ENCODE measurements around the gene MYO16. TPM values are rescaled to one million over a fixed set of nuclear protein-coding genes. Genes with fewer than 3 reads are reported as not detected.

Gene MYO16
- total RNA-seq, 1 experiment from 2014 or later, result not detected

GRCh38 chr13:109160357-109160756, 530.9 kb downstream of the MYO16 start:
- Histone ChIP-seq H4K20me1 (ENCODE audit: control insufficient read depth, insufficient read depth, insufficient read length) (no peaks in the 10 kb centered on the region), H3K4ac (ENCODE audit: low read depth, low read length) (no peak overlapping the region), H2BK5ac (ENCODE audit: insufficient read length, low read length) (no peak overlapping the region), H3K56ac (ENCODE audit: insufficient read length, low read depth, low read length) (no peak overlapping the region), H3K23me2 (ENCODE audit: insufficient read length, low read depth, low read length, poor library complexity, severe bottlenecking) (no peaks in the 10 kb centered on the region), H2AFZ (ENCODE audit: low read length) (no peak overlapping the region), H3K23ac (ENCODE audit: insufficient read length, low read depth, low read length) (no peak overlapping the region), H3K27ac (ENCODE audit: insufficient read length, low read depth, low read length) (no peak overlapping the region), H4K5ac (ENCODE audit: insufficient read length, low read depth, low read length) (no peak overlapping the region), H3K9me3 (ENCODE audit: control insufficient read depth, low read depth, low read length) (no peaks in the 10 kb centered on the region), H2BK12ac (ENCODE audit: insufficient read length, low read depth, low read length) (no peak overlapping the region), H3K18ac (ENCODE audit: insufficient read length, low read depth, low read length) (no peak overlapping the region), H3T11ph (ENCODE audit: low read length) (no peak overlapping the region), H3K4me2 (ENCODE audit: insufficient read depth, insufficient read length, low read length) (no peak overlapping the region), H2BK20ac (ENCODE audit: low read depth, low read length, poor library complexity, severe bottlenecking) (no peak overlapping the region), H3K14ac (ENCODE audit: insufficient read depth, low read length) (no peak overlapping the region), H3K27me3 (ENCODE audit: insufficient read depth, low read length) (no peaks in the 10 kb centered on the region), H4K8ac (replicated peaks; ENCODE audit: insufficient read length, low read depth, low read length) (no peak overlapping the region), H3K79me1 (ENCODE audit: insufficient read depth, low read depth, low read length, poor library complexity, severe bottlenecking) (no peaks in the 10 kb centered on the region), H4K91ac (ENCODE audit: insufficient read length, low read depth, low read length) (no peak overlapping the region), H2BK120ac (ENCODE audit: low read depth, low read length, poor library complexity, severe bottlenecking) (no peak overlapping the region), H2AK5ac (ENCODE audit: insufficient read length, low read length) (no peak overlapping the region), H3K9ac (ENCODE audit: extremely low read depth, insufficient read length, low read length) (no peak overlapping the region), H3K79me2 (ENCODE audit: insufficient read depth, low read length) (no peaks in the 10 kb centered on the region), H3K4me1 (ENCODE audit: insufficient read depth, low read length) (no peaks in the 10 kb centered on the region), H2BK15ac (ENCODE audit: low read depth, low read length) (no peak overlapping the region)
- DNase-seq, result no peak
- TF ChIP-seq CTCF (conservative IDR thresholded peaks at IDR 0.05), result no peak
- peaks cover 52 to 54% of the 10 kb centered on the region in 2 experiments for H3K4me1 Mint-ChIP-seq
- no peak overlapping the region for H3K4me3 Mint-ChIP-seq
- 0 out of 7 replicates have a peak overlapping the region, but pooled peaks of 2 of the 3 experiments have one; percentile 42 to 58 for H3K27ac Mint-ChIP-seq
- H3K36me3 Mint-ChIP-seq (ENCODE audit: insufficient read depth in 1 of 3, low read depth in 3 of 3), result no peaks in the 10 kb centered on the region
- WGBS (ENCODE audit: extremely low coverage, insufficient read length, low lambda C conversion rate), result no CpG with 5 or more reads among the region's 4 CpGs
- no peaks in the 10 kb centered on the region for H3K9me3 Mint-ChIP-seq
- H3K27me3 Mint-ChIP-seq (ENCODE audit: low read depth), result no peaks in the 10 kb centered on the region; the same call in 1 of the 2 replicates
